Hepatocyte (in vitro differentiated cells): ENCODE results near the gene CFAP68. TPM values are rescaled to one million over a fixed set of nuclear protein-coding genes. Genes with fewer than 3 reads are reported as not detected.

Source experiments
- DNase-seq: peaks from one replicate; pipeline ENCODE4 v3.0.0-alpha.2; 2016; ENCODE audit warnings: low spot score
- H2AFZ ChIP-seq: fragments of 200-600 bp; sonication (generic); 2 replicates; pipeline ENCODE4 v1.6.0; 2016; ENCODE audit warnings: antibody characterized with exemption, mild to moderate bottlenecking
- H3K27ac ChIP-seq: fragments of 200-600 bp; sonication (generic); 2 replicates; pipeline ENCODE4 v1.5.1; 2016; ENCODE audit warnings: mild to moderate bottlenecking
- H3K27me3 ChIP-seq: fragments of 200-600 bp; sonication (generic); 2 replicates; pipeline ENCODE4 v1.6.1; 2016
- H3K36me3 ChIP-seq: fragments of 200-600 bp; sonication (generic); replicated peaks from 2 replicates; pipeline ENCODE4 v1.5.1; 2016; ENCODE audit warnings: low read depth; ENCODE audit not compliant: insufficient read depth
- H3K4me1 ChIP-seq: fragments of 200-600 bp; sonication (generic); 2 replicates; pipeline ENCODE4 v1.5.1; 2016; ENCODE audit warnings: mild to moderate bottlenecking, moderate library complexity; ENCODE audit not compliant: insufficient read depth
- H3K4me2 ChIP-seq: fragments of 200-600 bp; sonication (generic); 2 replicates; pipeline ENCODE4 v1.6.0; 2016
- H3K4me3 ChIP-seq: fragments of 200-600 bp; sonication (generic); 2 replicates; pipeline ENCODE4 v1.5.1; 2016; ENCODE audit warnings: mild to moderate bottlenecking
- H3K79me2 ChIP-seq: fragments of 200-600 bp; sonication (generic); 2 replicates; pipeline ENCODE4 v1.6.0; 2017; ENCODE audit warnings: mild to moderate bottlenecking
- H3K9me2 ChIP-seq: fragments of 200-600 bp; sonication (generic); replicated peaks from 2 replicates; pipeline ENCODE4 v1.6.0; 2017; ENCODE audit warnings: mild to moderate bottlenecking; ENCODE audit not compliant: insufficient read depth
- H3K9me3 ChIP-seq: fragments of 200-600 bp; sonication (generic); 2 replicates; pipeline ENCODE4 v1.5.1; 2016; ENCODE audit warnings: low read depth, mild to moderate bottlenecking
- H4K20me1 ChIP-seq: fragments of 200-600 bp; sonication (generic); 2 replicates; pipeline ENCODE4 v1.6.0; 2016; ENCODE audit warnings: mild to moderate bottlenecking; ENCODE audit not compliant: insufficient read depth, poor library complexity, severe bottlenecking
- EZH2 ChIP-seq: fragments of 200-600 bp; sonication (generic); IDR thresholded peaks from 2 replicates; pipeline ENCODE4 v1.6.1; 2016; ENCODE audit warnings: antibody characterized with exemption, mild to moderate bottlenecking, borderline replicate concordance
- EZH2phosphoT487 ChIP-seq: fragments of 200-600 bp; sonication (generic); IDR thresholded peaks from one replicate; pipeline ENCODE4 v1.6.1; 2018; ENCODE audit warnings: antibody characterized with exemption, mild to moderate bottlenecking, low read depth, moderate library complexity; ENCODE audit not compliant: unreplicated experiment, severe bottlenecking
- WGBS: methylation state at CpG from one replicate; pipeline ENCODE4 v1.1.6; 2016; ENCODE audit warnings: low lambda C conversion rate; ENCODE audit errors: missing lambda C conversion rate; 5-methylcytosine and 5-hydroxymethylcytosine counted together
- polyA plus RNA-seq: library from polyadenylated mRNA; unstranded; fragments of >200 nt; fragmentation: Nextera tagmentation; extraction: Ambion mirVana; gene quantifications from 2 replicates; pipeline ENCODE4 v1.2.1, GENCODE V29; 2016
- total RNA-seq: library from RNA; depleted of rRNA; stranded (reverse); fragments of >200 nt; gene quantifications from 2 replicates; pipeline ENCODE4 v1.2.3, GENCODE V29; 2014
- TF ChIP-seq, protein P1 (sequence below): fragments of 200-600 bp; sonication (generic); IDR thresholded peaks from 2 replicates; pipeline ENCODE4 v1.5.1; 2016; ENCODE audit warnings: antibody characterized with exemption, mild to moderate bottlenecking; ENCODE audit not compliant: poor library complexity

Gene CFAP68
- total and polyA plus RNA-seq, 2 experiments from 2014 or later = 21.8 to 24.6 TPM

GRCh38 chr11:111913997-111914396 is 34.7 kb downstream of the CFAP68 start:
- Histone ChIP-seq H3K9me2 (no peaks in the 10 kb centered on the region), H3K79me2 (no peaks in the 10 kb centered on the region), H3K36me3 (no peaks in the 10 kb centered on the region), H3K9me3 (no peaks in the 10 kb centered on the region), H3K27ac (no peak overlapping the region), H3K27me3 (no peaks in the 10 kb centered on the region), H4K20me1 (no peaks in the 10 kb centered on the region), H3K4me1 (peaks cover 32% of the 10 kb centered on the region), H2AFZ (no peak overlapping the region), H3K4me3 (no peak overlapping the region), H3K4me2 (no peak overlapping the region)
- no peak for TF ChIP-seq EZH2
- no peak for TF ChIP-seq EZH2phosphoT487
- TF ChIP-seq, protein P1, sequence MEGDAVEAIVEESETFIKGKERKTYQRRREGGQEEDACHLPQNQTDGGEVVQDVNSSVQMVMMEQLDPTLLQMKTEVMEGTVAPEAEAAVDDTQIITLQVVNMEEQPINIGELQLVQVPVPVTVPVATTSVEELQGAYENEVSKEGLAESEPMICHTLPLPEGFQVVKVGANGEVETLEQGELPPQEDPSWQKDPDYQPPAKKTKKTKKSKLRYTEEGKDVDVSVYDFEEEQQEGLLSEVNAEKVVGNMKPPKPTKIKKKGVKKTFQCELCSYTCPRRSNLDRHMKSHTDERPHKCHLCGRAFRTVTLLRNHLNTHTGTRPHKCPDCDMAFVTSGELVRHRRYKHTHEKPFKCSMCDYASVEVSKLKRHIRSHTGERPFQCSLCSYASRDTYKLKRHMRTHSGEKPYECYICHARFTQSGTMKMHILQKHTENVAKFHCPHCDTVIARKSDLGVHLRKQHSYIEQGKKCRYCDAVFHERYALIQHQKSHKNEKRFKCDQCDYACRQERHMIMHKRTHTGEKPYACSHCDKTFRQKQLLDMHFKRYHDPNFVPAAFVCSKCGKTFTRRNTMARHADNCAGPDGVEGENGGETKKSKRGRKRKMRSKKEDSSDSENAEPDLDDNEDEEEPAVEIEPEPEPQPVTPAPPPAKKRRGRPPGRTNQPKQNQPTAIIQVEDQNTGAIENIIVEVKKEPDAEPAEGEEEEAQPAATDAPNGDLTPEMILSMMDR = no peak
- 58% methylated on average over 4 of the region's 4 CpGs for WGBS
- no peak for DNase-seq

GRCh38 chr11:111916768-111917167 is 37.4 kb downstream of the CFAP68 start:
- H3K4me1 ChIP-seq = peaks cover 25% of the 10 kb centered on the region
- WGBS = 95% methylated on average over 1 of the region's 1 CpG
- peaks cover 17% of the 10 kb centered on the region for H3K79me2 ChIP-seq

GRCh38 chr11:111917312-111917711 is 38.0 kb downstream of the CFAP68 start:
- H3K27ac ChIP-seq = peak overlapping the region; percentile 95

More at GRCh38 chr11:111916768-111917167, 37.4 kb downstream of the CFAP68 start:
- H4K20me1 ChIP-seq = no peaks in the 10 kb centered on the region
- no peak overlapping the region for H2AFZ ChIP-seq
- no peaks in the 10 kb centered on the region for H3K36me3 ChIP-seq
- TF ChIP-seq EZH2phosphoT487 (no peak), EZH2 (no peak)
- TF ChIP-seq, protein P1 = no peak
- H3K4me3 ChIP-seq = no peak overlapping the region
- no peak overlapping the region for H3K27ac ChIP-seq
- no peak overlapping the region for H3K4me2 ChIP-seq
- DNase-seq = no peak
- no peaks in the 10 kb centered on the region for H3K9me2 ChIP-seq
- no peaks in the 10 kb centered on the region for H3K9me3 ChIP-seq
- no peaks in the 10 kb centered on the region for H3K27me3 ChIP-seq

More at GRCh38 chr11:111917312-111917711, 38.0 kb downstream of the CFAP68 start:
- Histone ChIP-seq H3K79me2 (peaks cover 20% of the 10 kb centered on the region), H4K20me1 (no peaks in the 10 kb centered on the region), H2AFZ (no peak overlapping the region), H3K9me3 (no peaks in the 10 kb centered on the region), H3K36me3 (no peaks in the 10 kb centered on the region), H3K4me2 (no peak overlapping the region), H3K4me3 (no peak overlapping the region), H3K27me3 (no peaks in the 10 kb centered on the region), H3K9me2 (no peaks in the 10 kb centered on the region), H3K4me1 (peaks cover 22% of the 10 kb centered on the region)
- TF ChIP-seq, protein P1 = no peak
- 87% methylated on average over 2 of the region's 2 CpGs for WGBS
- DNase-seq = no peak
